Heart right ventricle (tissue), 16 donors: ENCODE data around the gene STK32A. TPM values are rescaled to one million over a fixed set of nuclear protein-coding genes. Genes with fewer than 3 reads are reported as not detected.

ENCODE experiments used
- ATAC-seq, 8 donors: fragments of 200-7000 bp; cut with Tn5 transposase; one replicate each; pipeline ENCODE4 v1.9.1; 2020; ENCODE audit warnings: mild to moderate bottlenecking in 8 of 8, moderate library complexity in 8 of 8, moderate number of reproducible peaks in 1 of 8
- DNase-seq, 2 donors: peaks; one replicate each; pipeline ENCODE4 v3.0.0-alpha.2; 2020
- H3K27ac ChIP-seq, 10 donors: fragments of 200-600 bp; sonication (generic) in 2 of 10; one replicate each; pipeline versions ENCODE4 v1.5.0 to v1.8.0; 2020 to 2022; ENCODE audit warnings: mild to moderate bottlenecking in 3 of 10
- H3K27me3 ChIP-seq, 7 donors: fragments of 200-600 bp; one replicate each; pipeline ENCODE4 v1.8.0; 2021 to 2022; ENCODE audit warnings: mild to moderate bottlenecking in 2 of 7
- H3K36me3 ChIP-seq, 9 donors: fragments of 200-600 bp; sonication (generic) in 1 of 9; one replicate each; pipeline versions ENCODE4 v1.5.0 to v1.8.0; 2020 to 2022; ENCODE audit warnings: mild to moderate bottlenecking in 2 of 9
- H3K4me1 ChIP-seq, 9 donors: fragments of 200-600 bp; sonication (generic) in 1 of 9; one replicate each; pipeline versions ENCODE4 v1.5.0 to v1.8.0; 2020 to 2022; ENCODE audit warnings: mild to moderate bottlenecking in 4 of 9
- H3K4me3 ChIP-seq, 10 donors: fragments of 200-600 bp; sonication (generic) in 2 of 10; one replicate each; pipeline versions ENCODE4 v1.5.0 to v1.8.0; 2020 to 2022; ENCODE audit warnings: mild to moderate bottlenecking in 7 of 10, moderate library complexity in 2 of 10
- H3K9me3 ChIP-seq, 11 donors: fragments of 200-600 bp in 10 of 11; sonication (generic) in 2 of 11; one replicate each; pipeline versions ENCODE4 v1.5.0 to v1.8.0; 2013 to 2022; ENCODE audit warnings: mild to moderate bottlenecking in 2 of 11, control low read depth in 1 of 11, moderate library complexity in 1 of 11
- WGBS, 2 donors: extraction: QIAGEN DNeasy Blood & Tissue Kit; methylation state at CpG; one replicate each; pipeline ENCODE4 v1.1.7; 2013; ENCODE audit warnings: inconsistent platforms in 1 of 2; 5-methylcytosine and 5-hydroxymethylcytosine counted together
- intact Hi-C, 10 donors: fragments of 100-400 bp; cut with DNase I; formaldehyde crosslinking; loops; one replicate each; pipeline versions ENCODE4 v1.11.1 to v1.14.2; 2022
- long read RNA-seq, 3 donors: library from polyadenylated mRNA; unstranded; transcript quantifications; one replicate each; pipeline ENCODE4 v2.0.0, GENCODE V29; 2020 to 2021
- polyA plus RNA-seq, 2 donors: library from polyadenylated mRNA; stranded (reverse); fragments of 200-250 nt; gene quantifications; one replicate each; pipeline ENCODE4 v1.2.3, GENCODE V29; 2013
- total RNA-seq, 10 donors: library from RNA; stranded (reverse); fragmentation: NEBNext Ultra II Directional in 3 of 10; extraction: Animal tissue kit (Norgen Biotek cat#: 25700) in 3 of 10; gene quantifications; one replicate each; pipeline versions ENCODE4 v1.2.1 to v1.2.4, GENCODE V29; 2021 to 2023
- TF ChIP-seq, protein P1 (sequence below), 9 donors: fragments of 200-600 bp; sonication (generic) in 2 of 9; IDR thresholded peaks; one replicate each; pipeline versions ENCODE4 v1.5.0 to v1.8.0; 2021 to 2022; ENCODE audit warnings: antibody characterized with exemption in 9 of 9, mild to moderate bottlenecking in 5 of 9, moderate library complexity in 1 of 9
- donor health status: Arrhythmogenic right ventricular cardiomyopathy.
- donor health status: ischemic (EF 13 %, LVEDD 7.1; RV severe dilation, severe dysfunction).
- donor health status: healthy with polysubstance abuse.
- donor health status: DM: no; HTN: yes; CAD: no.
- donor health status: DM: no; HTN: no; CAD: no.
- donor health status: ischemic (EF 25% LVEDD 6.9; RV normal size, moderate dysfunction).
- donor health status: ischemic (EF 25% LVEDD 5.7; RV mildly dilated, moderate dysfunction).
- donor health status: healthy.
- donor health status: DM: yes; HTN: yes; CAD: no.
- donor health status: Ischemic cardiomyopathy.
- donor health status: ischemic (EF 35%, LVEDD 5.7; RV mildly dilated, moderate dysfunction).
- donor health status: nonischemic (EF 11% LVEDD 7.7; RV severe dilation, severe dysfunction).
- donor health status: DM: yes; HTN: yes; CAD: no.
- donor health status: PGD.
- donor health status: ischemic (EF 29% LVEDD 5.4; RV normal size, mild dysfunction).
- donor health status: nonischemic (EF 23%, LVEDD 6.1; RV moderate dilation, normal function).

The STK32A gene
- total RNA-seq (1 to 10 TPM in 3 of 10 donors, under 1 TPM in 7; 0.55 to 2.1 (median 0.76) TPM), polyA plus RNA-seq (1 to 10 TPM in 1 of 2 donors, under 1 TPM in 1; 0.13 to 1.3 TPM)
- long read RNA-seq, donor 1: 0 reads
- long read RNA-seq, donor 2, partial matches to known transcripts: 1 of 3 reads
- long read RNA-seq, donor 2, other reads (novel, unspliced or antisense): 2 of 3 reads
- long read RNA-seq, donor 3: 0 reads

DNA sequence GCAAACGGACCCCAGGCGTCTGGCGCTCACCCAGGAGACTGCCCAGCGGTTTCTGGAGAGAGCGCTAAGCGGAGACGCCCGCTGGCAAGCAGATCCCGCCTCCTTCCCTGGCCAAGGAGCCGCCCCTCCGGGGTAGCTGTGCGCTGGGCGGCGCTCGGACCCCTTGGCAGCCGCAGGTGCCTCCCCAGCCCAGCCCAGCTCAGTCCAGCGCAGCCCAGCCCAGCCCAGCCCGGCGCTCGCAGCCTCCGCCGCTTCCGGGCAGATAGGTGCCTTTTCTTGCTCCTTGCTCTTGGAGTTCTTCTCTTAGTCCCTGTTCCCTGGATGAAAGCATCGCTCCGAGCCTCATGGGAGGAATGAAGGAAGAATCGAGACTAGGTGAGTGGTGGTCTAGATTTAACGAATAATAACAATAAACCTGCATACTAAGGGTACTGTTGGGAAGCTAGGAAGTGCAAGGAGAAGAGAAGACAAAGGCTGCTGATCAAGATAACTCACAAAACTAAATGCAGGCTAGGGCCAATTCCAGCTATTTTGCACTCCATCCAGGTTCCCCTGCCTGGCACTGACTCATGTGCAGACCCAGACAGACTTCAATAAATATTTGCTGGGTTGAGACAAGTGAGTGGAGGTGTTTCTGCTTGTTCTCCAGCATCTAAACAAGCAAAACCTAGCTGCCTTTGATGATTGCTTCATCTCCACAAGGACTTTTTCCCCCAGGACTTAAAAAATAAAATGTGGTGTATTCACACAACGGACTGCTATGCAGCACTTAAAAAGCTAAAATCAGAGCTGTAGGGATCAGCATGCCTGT is at the start of gene STK32A:
TSS of gene STK32A (plus strand) at position 202 of the 811 bp plus-strand sequence. CDS start 4,609 bp downstream, outside the sequence.
- H3K4me3 ChIP-seq: peak within 1 kb of the TSS; percentile 16 to 63 (median 58)
- DNase-seq (peak in 1 of 2 donors; percentile 44), ATAC-seq (peak; percentile 57 to 87 (median 82))
- H3K4me1 ChIP-seq: peaks cover 0 to 15% (median 10%) of the 10 kb centered on the region in 9 donors
- peaks cover 0 to 6% (median 0%) of the 10 kb centered on the region in 11 donors for H3K9me3 ChIP-seq
- WGBS, 2 donors: 4 to 5% methylated on average over 28 of the region's 28 CpGs
- peak within 1 kb of the TSS in 4 of 10 donors; percentile 26 to 35 (median 30) for H3K27ac ChIP-seq
- H3K27me3 ChIP-seq: peaks cover 0 to 56% (median 52%) of the 10 kb centered on the region in 7 donors
- TF ChIP-seq, protein P1, sequence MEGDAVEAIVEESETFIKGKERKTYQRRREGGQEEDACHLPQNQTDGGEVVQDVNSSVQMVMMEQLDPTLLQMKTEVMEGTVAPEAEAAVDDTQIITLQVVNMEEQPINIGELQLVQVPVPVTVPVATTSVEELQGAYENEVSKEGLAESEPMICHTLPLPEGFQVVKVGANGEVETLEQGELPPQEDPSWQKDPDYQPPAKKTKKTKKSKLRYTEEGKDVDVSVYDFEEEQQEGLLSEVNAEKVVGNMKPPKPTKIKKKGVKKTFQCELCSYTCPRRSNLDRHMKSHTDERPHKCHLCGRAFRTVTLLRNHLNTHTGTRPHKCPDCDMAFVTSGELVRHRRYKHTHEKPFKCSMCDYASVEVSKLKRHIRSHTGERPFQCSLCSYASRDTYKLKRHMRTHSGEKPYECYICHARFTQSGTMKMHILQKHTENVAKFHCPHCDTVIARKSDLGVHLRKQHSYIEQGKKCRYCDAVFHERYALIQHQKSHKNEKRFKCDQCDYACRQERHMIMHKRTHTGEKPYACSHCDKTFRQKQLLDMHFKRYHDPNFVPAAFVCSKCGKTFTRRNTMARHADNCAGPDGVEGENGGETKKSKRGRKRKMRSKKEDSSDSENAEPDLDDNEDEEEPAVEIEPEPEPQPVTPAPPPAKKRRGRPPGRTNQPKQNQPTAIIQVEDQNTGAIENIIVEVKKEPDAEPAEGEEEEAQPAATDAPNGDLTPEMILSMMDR (IDR thresholded peaks at IDR 0.05): no peak
- intact Hi-C loops: loop anchor here in 2 of 10 donors (5.0 to 10.0 kb wide), 2 partner anchors 130 to 132 kb away; no protein-coding TSS in a partner anchor
- H3K36me3 ChIP-seq: no peaks in the 10 kb centered on the region

DNA sequence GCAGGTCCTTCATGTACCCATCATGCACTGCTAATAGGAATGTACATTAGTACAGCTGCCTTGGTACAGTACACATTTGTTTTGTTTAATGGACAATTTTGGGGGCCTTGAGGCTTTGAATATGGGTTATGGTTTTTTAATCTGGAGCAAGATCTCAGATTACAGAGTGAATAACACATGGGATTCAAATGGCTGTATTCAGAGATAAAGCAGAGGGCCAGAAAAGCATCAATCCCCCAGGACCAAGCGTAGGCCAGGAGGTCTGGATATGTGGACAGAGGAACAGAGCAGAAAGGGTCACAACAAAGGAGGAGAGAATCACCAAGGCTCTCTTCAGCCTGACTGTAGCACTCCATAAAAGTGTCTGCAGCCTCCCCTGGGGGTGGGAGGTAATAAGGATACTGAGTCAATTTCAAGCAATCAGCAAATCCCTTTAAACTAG is 47.7 kb upstream of the STK32A start:
- H3K4me1 ChIP-seq: peaks cover 0 to 4% (median 0%) of the 10 kb centered on the region in 9 donors
- peaks cover 0 to 13% (median 0%) of the 10 kb centered on the region in 7 donors for H3K27me3 ChIP-seq
- WGBS, 2 donors: 81 to 89% methylated on average over 1 of the region's 1 CpG
- TF ChIP-seq, protein P1 (IDR thresholded peaks at IDR 0.05): no peak
- peaks cover 0 to 6% (median 0%) of the 10 kb centered on the region in 11 donors for H3K9me3 ChIP-seq
- H3K27ac ChIP-seq: no peak overlapping the region
- no peak overlapping the region for H3K4me3 ChIP-seq
- intact Hi-C loops: loop anchor here in 8 of 10 donors (5.0 to 10.0 kb wide), 6 partner anchors 82 to 655 kb away; no protein-coding TSS in a partner anchor
- no peaks in the 10 kb centered on the region for H3K36me3 ChIP-seq
- ATAC-seq (no peak), DNase-seq (no peak)

DNA sequence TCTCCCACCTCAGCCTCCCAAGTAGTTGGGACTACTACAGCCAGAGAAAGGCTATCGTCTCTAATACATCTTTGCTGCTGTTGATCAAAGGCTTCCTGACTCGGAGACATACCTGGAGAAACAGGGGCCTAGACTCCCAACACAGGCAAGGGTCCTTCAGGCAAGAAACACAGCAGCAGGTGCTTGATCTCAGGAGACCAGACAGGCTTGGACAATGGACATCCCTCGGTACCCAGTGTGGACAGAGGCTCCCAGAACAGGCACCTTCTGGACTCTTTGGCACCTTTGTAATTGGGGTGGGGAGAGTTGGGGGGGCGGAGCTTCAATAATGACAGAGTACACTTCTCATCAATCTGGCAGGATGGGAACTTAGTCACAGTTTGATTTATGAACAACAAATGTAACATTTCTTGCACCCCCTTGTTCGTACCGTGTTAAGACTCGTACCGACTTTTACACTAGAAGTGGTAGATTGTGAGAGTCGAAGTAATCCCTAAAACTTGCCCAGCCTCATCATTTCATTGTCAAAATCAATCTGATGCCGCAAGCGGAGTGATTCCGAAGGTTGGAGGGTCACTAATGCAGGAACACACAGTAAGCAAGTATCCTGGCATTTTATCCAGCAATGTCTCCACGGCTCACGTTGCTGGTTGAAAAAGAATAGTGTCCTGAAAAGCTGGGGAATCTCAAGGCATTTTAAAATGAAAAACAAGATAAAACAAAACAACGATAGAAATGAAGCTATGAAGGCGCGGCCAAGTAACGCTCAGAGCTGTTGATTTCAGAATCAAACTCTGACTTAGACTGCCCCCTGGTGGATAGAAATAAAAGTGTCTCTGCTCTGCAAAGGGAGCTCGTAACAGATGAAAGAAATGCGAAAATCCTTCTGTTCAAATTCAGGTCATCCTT is 46.4 kb upstream of the STK32A start:
- TF ChIP-seq, protein P1 (IDR thresholded peaks at IDR 0.05): peak; percentile 72 to 93 (median 86)
- Histone ChIP-seq H3K27ac (no peak overlapping the region), H3K27me3 (peaks cover 0 to 16% (median 3%) of the 10 kb centered on the region in 7 donors), H3K36me3 (no peaks in the 10 kb centered on the region), H3K4me1 (peaks cover 0 to 4% (median 0%) of the 10 kb centered on the region in 9 donors), H3K4me3 (no peak overlapping the region), H3K9me3 (peaks cover 0 to 6% (median 0%) of the 10 kb centered on the region in 11 donors)
- peak in 5 of 8 donors; percentile 46 to 76 (median 63) for ATAC-seq
- intact Hi-C loops: loop anchor here (2.0 to 10.0 kb wide), 8 partner anchors 84 to 656 kb away; no protein-coding TSS in a partner anchor
- WGBS, 2 donors: 49 to 50% methylated on average over 20 of the region's 20 CpGs
- DNase-seq: peak in 1 of 2 donors; percentile 59
